HEK293 (cell line): Measurements from ENCODE around the gene NUDT22.

Experiments
- CTCF ChIA-PET: fragments of 350-600 bp; formaldehyde crosslinking; extraction: SDS; loops from one replicate; lab custom pipeline; 2021; ENCODE audit warnings: antibody characterized with exemption; lab: Yijun Ruan, JAX
- POLR2A ChIA-PET: fragments of 300-600 bp; formaldehyde crosslinking; extraction: SDS; loops from one replicate; lab custom pipeline; 2020; ENCODE audit warnings: antibody characterized with exemption, inconsistent platforms; lab: Yijun Ruan, JAX
- H3K27ac ChIP-seq: fragments of 200-500 bp; sonication (Bioruptor generic); 2 replicates; pipeline ENCODE4 v1.5.1; 2014; ENCODE audit warnings: low read depth, low read length, control low read depth, inconsistent platforms; ENCODE audit errors: extremely low read depth
- H3K36me3 ChIP-seq, 2 experiments: fragments of 200-500 bp in 1 of 2; sonication (Bioruptor generic) in 1 of 2; 1 replicate in 1 of 2; 2 replicates in 1 of 2; pipeline ENCODE4 v1.5.1; 2014 to 2017; ENCODE audit warnings: inconsistent platforms in 2 of 2, low read length in 2 of 2; ENCODE audit not compliant: control insufficient read depth in 2 of 2, insufficient read depth in 1 of 2
- H3K4me1 ChIP-seq: fragments of 200-500 bp; sonication (Bioruptor generic); 2 replicates; pipeline ENCODE4 v1.5.1; 2014; ENCODE audit warnings: mild to moderate bottlenecking, low read length, inconsistent platforms; ENCODE audit not compliant: control insufficient read depth, insufficient read depth
- H3K4me3 ChIP-seq: 2 replicates; pipeline ENCODE4 v1.5.1; 2011; ENCODE audit warnings: low read depth, mild to moderate bottlenecking, control low read depth, low read length, moderate library complexity
- H3K9me3 ChIP-seq: fragments of 200-500 bp; sonication (Bioruptor generic); 2 replicates; pipeline ENCODE4 v1.5.1; 2014; ENCODE audit warnings: low read depth, low read length, inconsistent platforms; ENCODE audit not compliant: control insufficient read depth, insufficient read depth
- AEBP2 ChIP-seq: fragments of 450-650 bp; formaldehyde crosslinking; IDR thresholded peaks from 2 replicates; pipeline ENCODE4 v1.5.1; 2016; ENCODE audit warnings: missing biosample characterization, missing genetic modification characterization, borderline replicate concordance
- GFI1B ChIP-seq: fragments of 450-650 bp; formaldehyde crosslinking; IDR thresholded peaks from 2 replicates; pipeline ENCODE4 v1.5.1; 2016; ENCODE audit warnings: missing biosample characterization, missing genetic modification characterization
- GLIS1 ChIP-seq: fragments of 450-650 bp; formaldehyde crosslinking; IDR thresholded peaks from 2 replicates; pipeline ENCODE4 v1.5.1; 2016; ENCODE audit warnings: missing biosample characterization, missing genetic modification characterization
- PRDM1 ChIP-seq: fragments of 450-650 bp; formaldehyde crosslinking; IDR thresholded peaks from 2 replicates; pipeline ENCODE4; 2016; ENCODE audit warnings: missing biosample characterization, missing genetic modification characterization
- SP2 ChIP-seq: fragments of 450-650 bp; formaldehyde crosslinking; IDR thresholded peaks from 2 replicates; pipeline ENCODE4 v1.5.1; 2016; ENCODE audit warnings: missing biosample characterization, missing genetic modification characterization
- TRIM28 ChIP-seq: IDR thresholded peaks from 2 replicates; pipeline ENCODE4 v1.6.1; 2011; ENCODE audit warnings: low read length, control low read depth, borderline replicate concordance
- WT1 ChIP-seq: fragments of 450-650 bp; formaldehyde crosslinking; IDR thresholded peaks from 2 replicates; pipeline ENCODE4 v1.5.1; 2016; ENCODE audit warnings: missing biosample characterization, missing genetic modification characterization
- YY2 ChIP-seq: fragments of 450-650 bp; formaldehyde crosslinking; IDR thresholded peaks from 2 replicates; pipeline ENCODE4 v1.5.1; 2016; ENCODE audit warnings: missing biosample characterization, missing genetic modification characterization
- ZNF133 ChIP-seq: fragments of 450-650 bp; formaldehyde crosslinking; IDR thresholded peaks from 2 replicates; pipeline ENCODE4 v1.5.1; 2016; ENCODE audit warnings: missing biosample characterization, missing genetic modification characterization
- ZNF138 ChIP-seq: fragments of 450-650 bp; formaldehyde crosslinking; IDR thresholded peaks from 2 replicates; pipeline ENCODE4 v1.5.1; 2016; ENCODE audit warnings: missing biosample characterization, missing genetic modification characterization, borderline replicate concordance
- ZNF148 ChIP-seq: fragments of 450-650 bp; formaldehyde crosslinking; IDR thresholded peaks from 2 replicates; pipeline ENCODE4 v1.5.0; 2017; ENCODE audit warnings: missing biosample characterization, missing genetic modification characterization, borderline replicate concordance
- ZNF184 ChIP-seq: fragments of 450-650 bp; IDR thresholded peaks from 2 replicates; pipeline ENCODE4 v1.5.1; 2018; ENCODE audit warnings: missing biosample characterization, mild to moderate bottlenecking, missing genetic modification characterization
- ZNF248 ChIP-seq: fragments of 450-650 bp; formaldehyde crosslinking; IDR thresholded peaks from 2 replicates; pipeline ENCODE4 v1.5.1; 2017; ENCODE audit warnings: missing biosample characterization, missing genetic modification characterization
- ZNF324 ChIP-seq: fragments of 450-650 bp; formaldehyde crosslinking; IDR thresholded peaks from 2 replicates; pipeline ENCODE4 v1.5.1; 2016; ENCODE audit warnings: missing biosample characterization, missing genetic modification characterization
- ZNF529 ChIP-seq: fragments of 450-650 bp; formaldehyde crosslinking; IDR thresholded peaks from 2 replicates; pipeline ENCODE4 v1.5.1; 2017; ENCODE audit warnings: missing genetic modification characterization, missing biosample characterization; ENCODE audit not compliant: insufficient replicate concordance
- ZNF585B ChIP-seq: fragments of 450-650 bp; formaldehyde crosslinking; IDR thresholded peaks from 2 replicates; pipeline ENCODE4 v1.5.1; 2016; ENCODE audit warnings: missing biosample characterization, missing genetic modification characterization
- ZNF624 ChIP-seq: fragments of 450-650 bp; formaldehyde crosslinking; IDR thresholded peaks from 2 replicates; pipeline ENCODE4 v1.5.1; 2017; ENCODE audit warnings: missing biosample characterization, missing genetic modification characterization
- ZNF629 ChIP-seq: fragments of 450-650 bp; formaldehyde crosslinking; IDR thresholded peaks from 2 replicates; pipeline ENCODE4 v1.5.1; 2017; ENCODE audit warnings: missing biosample characterization, missing genetic modification characterization
- ZNF670 ChIP-seq: fragments of 450-650 bp; formaldehyde crosslinking; IDR thresholded peaks from 2 replicates; pipeline ENCODE4 v1.5.1; 2016; ENCODE audit warnings: missing biosample characterization, missing genetic modification characterization, low read depth

NUDT22 gene

GRCh38 chr11:64219354-64219684, 6.8 kb upstream of the NUDT22 start:
- ChIA-PET CTCF (interaction anchor here (0.7 to 5.2 kb wide), 3 partner anchors 14 to 84 kb away, joined by 3 to 37 read pairs (median 4); partner anchors contain the start of gene FERMT3), POLR2A (interaction anchor here (1.1 kb wide), 1 partner anchor 10 kb away, joined by 3 read pairs; no protein-coding TSS in a partner anchor)
- Histone ChIP-seq H3K27ac (no peak overlapping the region), H3K36me3 (peaks cover 0 to 22% of the 10 kb centered on the region in 2 experiments; a peak in 1 of 3 replicates), H3K9me3 (no peaks in the 10 kb centered on the region), H3K4me3 (no peak overlapping the region), H3K4me1 (no peaks in the 10 kb centered on the region)
- TF ChIP-seq ZNF133 (tag by site-specific recombination) (no peak), YY2 (no peak), ZNF138 (no peak), PRDM1 (tag by site-specific recombination) (no peak), ZNF248 (tag by site-specific recombination) (no peak)
- TF ChIP-seq, all 188 proteins: peak for 0

DNA sequence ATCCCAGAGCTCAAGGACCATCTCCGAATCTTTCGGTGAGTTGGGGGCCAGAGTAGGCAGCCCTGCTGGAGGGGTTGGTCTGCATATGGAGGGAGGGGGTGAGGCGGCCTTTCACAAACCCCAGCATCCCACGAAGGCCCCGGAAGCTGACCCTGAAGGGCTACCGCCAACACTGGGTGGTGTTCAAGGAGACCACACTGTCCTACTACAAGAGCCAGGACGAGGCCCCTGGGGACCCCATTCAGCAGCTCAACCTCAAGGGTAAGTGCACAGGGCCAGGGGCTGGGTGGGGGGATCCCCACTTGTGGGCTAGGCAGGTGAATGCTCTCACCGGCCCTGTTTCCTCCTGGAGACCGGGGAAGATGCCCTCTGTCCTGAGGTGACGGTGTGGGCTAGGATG, 6.3 kb upstream of the NUDT22 start:
- Histone ChIP-seq H3K27ac (no peak overlapping the region), H3K9me3 (no peaks in the 10 kb centered on the region), H3K4me3 (no peak overlapping the region), H3K4me1 (no peaks in the 10 kb centered on the region), H3K36me3 (peaks cover 0 to 26% of the 10 kb centered on the region in 2 experiments; a peak in 1 of 3 replicates)
- ChIA-PET CTCF (no interaction called here), POLR2A (interaction anchor here (1.1 kb wide), 1 partner anchor 10 kb away, joined by 3 read pairs; no protein-coding TSS in a partner anchor)
- no peak for TF ChIP-seq ZNF529 (tag by site-specific recombination)
- TF ChIP-seq, all 188 proteins: peak for 0

DNA sequence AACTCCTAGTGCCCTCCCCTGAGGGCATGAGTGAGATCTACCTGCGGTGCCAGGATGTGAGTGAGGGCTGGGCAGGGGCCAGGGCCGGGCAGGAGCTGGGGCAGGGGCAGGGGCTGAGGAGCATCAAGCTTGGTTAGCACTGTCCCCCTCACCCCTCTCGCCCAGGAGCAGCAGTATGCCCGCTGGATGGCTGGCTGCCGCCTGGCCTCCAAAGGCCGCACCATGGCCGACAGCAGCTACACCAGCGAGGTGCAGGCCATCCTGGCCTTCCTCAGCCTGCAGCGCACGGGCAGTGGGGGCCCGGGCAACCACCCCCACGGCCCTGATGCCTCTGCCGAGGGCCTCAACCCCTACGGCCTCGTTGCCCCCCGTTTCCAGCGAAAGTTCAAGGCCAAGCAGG, 5.8 kb upstream of the NUDT22 start:
- POLR2A ChIA-PET: interaction anchor here (1.1 kb wide), 1 partner anchor 10 kb away, joined by 3 read pairs; no protein-coding TSS in a partner anchor
- TF ChIP-seq ZNF585B (no peak), ZNF670 (tag by site-specific recombination) (no peak), ZNF629 (tag by site-specific recombination) (no peak), ZNF184 (tag by site-specific recombination) (no peak), WT1 (tag by site-specific recombination) (no peak), GFI1B (no peak), ZNF148 (no peak), TRIM28 (no peak), ZNF133 (tag by site-specific recombination) (no peak), GLIS1 (tag by site-specific recombination) (no peak), SP2 (tag by site-specific recombination) (no peak), ZNF624 (no peak), ZNF324 (tag by site-specific recombination) (no peak), AEBP2 (tag by site-specific recombination) (no peak)
- TF ChIP-seq, all 188 proteins: peak for 0
- Histone ChIP-seq H3K4me3 (no peak overlapping the region), H3K27ac (no peak overlapping the region), H3K36me3 (peaks cover 0 to 26% of the 10 kb centered on the region in 2 experiments; a peak in 1 of 3 replicates), H3K9me3 (no peaks in the 10 kb centered on the region), H3K4me1 (no peaks in the 10 kb centered on the region; the same call in 1 of the 2 replicates)
- CTCF ChIA-PET: no interaction called here
